HepG2 (cell line): Measurements from ENCODE around the gene TMX2. TPM values are rescaled to one million over a fixed set of nuclear protein-coding genes. Genes with fewer than 3 reads are reported as not detected.

Experiments used
- CENPX ChIP-seq: sonication (generic); formaldehyde crosslinking; IDR thresholded peaks from 2 replicates; pipeline ENCODE4 v1.9.0; 2021; ENCODE audit warnings: mild to moderate bottlenecking, missing genetic modification reagents, moderate library complexity
- CHD2 ChIP-seq: IDR thresholded peaks from 2 replicates; pipeline ENCODE4 v1.6.1; 2011; ENCODE audit warnings: low read depth, low read length, improper control_type of control experiment
- CREBL2 ChIP-seq: sonication (generic); formaldehyde crosslinking; IDR thresholded peaks from 2 replicates; pipeline ENCODE4 v1.8.1; 2023; ENCODE audit warnings: missing genetic modification reagents, mild to moderate bottlenecking, borderline replicate concordance
- DRAP1 ChIP-seq: IDR thresholded peaks from 2 replicates; pipeline ENCODE4 v1.6.1; 2016; ENCODE audit warnings: missing genetic modification reagents, missing compliant biosample characterization
- HNRNPLL ChIP-seq: fragments of 200-400 bp; formaldehyde crosslinking; IDR thresholded peaks from 2 replicates; pipeline ENCODE4 v1.6.1; 2017; ENCODE audit warnings: mild to moderate bottlenecking, low read depth, low read length; ENCODE audit not compliant: poor library complexity, severe bottlenecking
- KMT2A ChIP-seq: sonication (generic); formaldehyde crosslinking; IDR thresholded peaks from 2 replicates; pipeline ENCODE4 v1.4.0; 2020; ENCODE audit warnings: missing genetic modification reagents
- NFE2L2 ChIP-seq: fragments of 150-350 bp; IDR thresholded peaks from 2 replicates; pipeline ENCODE4 v1.6.1; 2014; ENCODE audit warnings: low read length
- PBX3 ChIP-seq: sonication (generic); formaldehyde crosslinking; IDR thresholded peaks from 2 replicates; pipeline ENCODE4 v1.8.1; 2023; ENCODE audit warnings: missing genetic modification reagents, inconsistent platforms, borderline replicate concordance
- TOE1 ChIP-seq: sonication (generic); formaldehyde crosslinking; IDR thresholded peaks from 2 replicates; pipeline ENCODE4 v1.4.0; 2020; ENCODE audit warnings: mild to moderate bottlenecking, missing genetic modification reagents
- ZFP41 ChIP-seq: sonication (generic); formaldehyde crosslinking; IDR thresholded peaks from 2 replicates; pipeline ENCODE4 v1.4.0; 2020; ENCODE audit warnings: mild to moderate bottlenecking, missing genetic modification reagents, borderline replicate concordance
- ZFY ChIP-seq: sonication (generic); formaldehyde crosslinking; IDR thresholded peaks from 2 replicates; pipeline ENCODE4 v1.4.0; 2020; ENCODE audit warnings: missing genetic modification reagents
- ZNF142 ChIP-seq: sonication (generic); formaldehyde crosslinking; IDR thresholded peaks from 2 replicates; pipeline ENCODE4 v1.4.0; 2020; ENCODE audit warnings: missing genetic modification reagents
- ZNF225 ChIP-seq: sonication (generic); formaldehyde crosslinking; IDR thresholded peaks from 2 replicates; pipeline ENCODE4 v1.4.0; 2020; ENCODE audit warnings: mild to moderate bottlenecking, missing genetic modification reagents
- ZNF260 ChIP-seq: sonication (generic); formaldehyde crosslinking; IDR thresholded peaks from 2 replicates; pipeline ENCODE4 v1.4.0; 2020; ENCODE audit warnings: missing genetic modification reagents, low read depth, mild to moderate bottlenecking, borderline replicate concordance
- ZNF274 ChIP-seq: sonication (generic); formaldehyde crosslinking; IDR thresholded peaks from 2 replicates; pipeline ENCODE4 v1.5.1; 2020; ENCODE audit warnings: mild to moderate bottlenecking, missing genetic modification reagents
- ZNF580 ChIP-seq: IDR thresholded peaks from 2 replicates; pipeline ENCODE4 v1.6.1; 2016; ENCODE audit warnings: low read depth, borderline replicate concordance
- ZNF660 ChIP-seq: sonication (generic); formaldehyde crosslinking; IDR thresholded peaks from 2 replicates; pipeline ENCODE4 v1.5.1; 2020; ENCODE audit warnings: mild to moderate bottlenecking, low read depth, missing genetic modification reagents, borderline replicate concordance
- ZNF766 ChIP-seq: sonication (generic); formaldehyde crosslinking; IDR thresholded peaks from 2 replicates; pipeline ENCODE4 v1.5.0; 2020; ENCODE audit warnings: missing genetic modification reagents, borderline replicate concordance
- ZNF770 ChIP-seq: sonication (generic); formaldehyde crosslinking; IDR thresholded peaks from 2 replicates; pipeline ENCODE4 v1.5.0; 2020; ENCODE audit warnings: mild to moderate bottlenecking, missing genetic modification reagents
- polyA plus RNA-seq, 8 experiments: library from polyadenylated mRNA; depleted of rRNA in 3 of 8; stranded (reverse) in 7 of 8; unstranded in 1 of 8; fragments of >200 nt; fragmentation: Illumina TruSeq in 4 of 8; extraction: Trizol in 4 of 8; gene quantifications; 2 replicates each; pipeline versions ENCODE4 v1.2.1 to v1.2.3, GENCODE V29; 2011 to 2016; ENCODE audit warnings: low read depth in 4 of 8, missing spikeins in 1 of 8, mixed read lengths in 1 of 8; ENCODE audit not compliant: insufficient read depth in 1 of 8
- total RNA-seq, 5 experiments: library from RNA; depleted of rRNA; stranded (reverse); fragments of >200 nt; fragmentation: Illumina TruSeq; extraction: Trizol; gene quantifications; 2 replicates each; pipeline ENCODE4 v1.2.3, GENCODE V29; 2016; ENCODE audit warnings: low read depth in 1 of 5

The TMX2 gene
- total and polyA plus RNA-seq, 2 of the 13 experiments (the other 11 are each of a cell fraction or from before 2014, with no cell fraction given): 84.5 to 129 TPM

- TF ChIP-seq ZFP41 (CRISPR knock-in tag) (no peak), ZNF770 (no peak), CHD2 (no peak), ZNF142 (CRISPR knock-in tag) (no peak), KMT2A (CRISPR knock-in tag) (peak; percentile 64), ZFY (CRISPR knock-in tag) (no peak), ZNF660 (no peak), PBX3 (no peak), NFE2L2 (no peak), DRAP1 (CRISPR knock-in tag) (peak; percentile 91), CREBL2 (CRISPR knock-in tag) (no peak), ZNF260 (CRISPR knock-in tag) (no peak), ZNF766 (CRISPR knock-in tag) (no peak), TOE1 (CRISPR knock-in tag) (no peak), HNRNPLL (no peak), ZNF225 (CRISPR knock-in tag) (no peak), CENPX (CRISPR knock-in tag) (no peak), ZNF274 (CRISPR knock-in tag) (no peak), ZNF580 (CRISPR knock-in tag) (peak; percentile 76; the same call in 1 of the 2 replicates)
Measured at GRCh38 chr11:57761301-57762234, 49.2 kb downstream of the TMX2 start, which contains the start of gene CTNND1 (continued).
